K562 (cell line): ENCODE data around the gene IGFL1. TPM values are rescaled to one million over a fixed set of nuclear protein-coding genes. Genes with fewer than 3 reads are reported as not detected.

Source experiments
- ATAC-seq: fragments of 200-7000 bp; cut with Tn5 transposase; 3 replicates; pipeline ENCODE4 v1.9.1; 2020; ENCODE audit warnings: moderate library complexity
- BruUV-seq: library from RNA; stranded (reverse); fragments of 400-500 nt; replicated peaks from 2 replicates; lab custom pipeline; 2021; lab: Mats Ljungman, UMichigan
- CTCF ChIA-PET: fragments of 300-600 bp; formaldehyde crosslinking; extraction: SDS; loops from one replicate; lab custom pipeline; 2021; ENCODE audit warnings: low intra/inter-chr PET ratio; lab: Yijun Ruan, JAX
- POLR2A ChIA-PET: fragments of 300-600, 350-650 bp; sonication (Branson Sonifier 250); formaldehyde crosslinking; extraction: SDS; loops from one replicate; lab custom pipeline; 2021; ENCODE audit warnings: antibody characterized with exemption, inconsistent platforms; lab: Yijun Ruan, JAX
- DNase-seq, 4 experiments: peaks; one replicate each; pipeline versions ENCODE4 v3.0.0 to v3.0.0-alpha.2; 2011 to 2018; ENCODE audit warnings: low spot score in 3 of 4, mixed read lengths in 3 of 4; ENCODE audit errors: extremely low read depth in 1 of 4
- FAIRE-seq: peaks from 2 replicates; lab custom pipeline; 2011; peaks lifted over from hg19 to GRCh38; lab: Jason Lieb, UNC
- H2AFZ ChIP-seq: 2 replicates; pipeline ENCODE4 v1.6.0; 2011; ENCODE audit warnings: low read depth, low read length, control low read depth, inconsistent platforms
- H3K27ac ChIP-seq: fragments of 200-600 bp; 3 replicates; pipeline ENCODE4 v1.8.0; 2011; ENCODE audit warnings: low read depth, mild to moderate bottlenecking, control low read depth, inconsistent platforms, low read length, moderate library complexity, mixed read lengths; ENCODE audit errors: extremely low read depth
- H3K27me3 ChIP-seq, 2 experiments: fragments of 300-600 bp in 1 of 2; 2 replicates in 1 of 2; 3 replicates in 1 of 2; pipeline versions ENCODE4 v1.6.0 to v1.8.0; 2011; ENCODE audit warnings: inconsistent platforms in 2 of 2, low read length in 2 of 2, mild to moderate bottlenecking in 1 of 2, mixed read lengths in 1 of 2, moderate library complexity in 1 of 2; ENCODE audit not compliant: control insufficient read depth in 2 of 2, insufficient read depth in 2 of 2
- H3K36me3 ChIP-seq: fragments of 300-600 bp; 3 replicates; pipeline ENCODE4 v1.8.0; 2011; ENCODE audit warnings: mild to moderate bottlenecking, low read length, inconsistent platforms; ENCODE audit not compliant: control insufficient read depth, insufficient read depth
- H3K4me1 ChIP-seq, 2 experiments: fragments of 200-600 bp in 1 of 2; replicated peaks in 1 of 2; 2 replicates in 1 of 2; 3 replicates in 1 of 2; pipeline versions ENCODE4 v1.5.1 to v1.8.0; 2011; ENCODE audit warnings: inconsistent platforms in 2 of 2, low read length in 2 of 2, mild to moderate bottlenecking in 1 of 2, mixed read lengths in 1 of 2, moderate library complexity in 1 of 2; ENCODE audit not compliant: control insufficient read depth in 2 of 2, insufficient read depth in 2 of 2
- H3K4me2 ChIP-seq: 2 replicates; pipeline ENCODE4 v1.6.1; 2011; ENCODE audit warnings: low read length, control low read depth, inconsistent platforms, mixed read lengths; ENCODE audit not compliant: insufficient read depth
- H3K4me3 ChIP-seq: fragments of 200-600 bp; sonication (generic), shearing (Covaris generic); 2 replicates; pipeline ENCODE4 v1.5.1; 2016; ENCODE audit warnings: control low read depth, inconsistent platforms
- H3K79me2 ChIP-seq: fragments of 200-600 bp; 3 replicates; pipeline ENCODE4 v1.8.0; 2011; ENCODE audit warnings: low read length, inconsistent platforms; ENCODE audit not compliant: control insufficient read depth, insufficient read depth
- H3K9ac ChIP-seq, 2 experiments: 2 replicates each; pipeline versions ENCODE4 v1.6.0 to v1.6.1; 2011; ENCODE audit warnings: low read depth in 2 of 2, low read length in 2 of 2, control low read depth in 1 of 2, inconsistent platforms in 1 of 2, mild to moderate bottlenecking in 1 of 2, mixed read lengths in 1 of 2; ENCODE audit not compliant: insufficient read depth in 1 of 2
- H3K9me1 ChIP-seq: one replicate; pipeline ENCODE4 v1.6.0; 2011; ENCODE audit warnings: inconsistent platforms, mild to moderate bottlenecking, low read length, moderate library complexity; ENCODE audit not compliant: control insufficient read depth, insufficient read depth
- H3K9me3 ChIP-seq: replicated peaks from 2 replicates; pipeline ENCODE4 v1.5.1; 2011; ENCODE audit warnings: low read depth, low read length, inconsistent platforms; ENCODE audit not compliant: control insufficient read depth, insufficient read depth
- H4K20me1 ChIP-seq: replicated peaks from 2 replicates; pipeline ENCODE4 v1.6.1; 2011; ENCODE audit warnings: low read length, inconsistent platforms, mixed read lengths; ENCODE audit not compliant: control insufficient read depth, insufficient read depth
- BDP1 ChIP-seq: IDR thresholded peaks from 3 replicates; pipeline ENCODE4 v1.6.1; 2011; ENCODE audit not compliant: insufficient read length, insufficient read depth
- CBX1 ChIP-seq: sonication (generic); IDR thresholded peaks from 2 replicates; pipeline ENCODE4 v1.6.1; 2016; ENCODE audit warnings: antibody characterized with exemption, low read depth, mild to moderate bottlenecking
- CBX2 ChIP-seq: fragments of 200-600 bp; sonication (generic); IDR thresholded peaks from one replicate; pipeline ENCODE4 v1.6.1; 2012; ENCODE audit warnings: mild to moderate bottlenecking, low read length, inconsistent platforms; ENCODE audit not compliant: insufficient read depth, poor library complexity, severe bottlenecking
- CC2D1A ChIP-seq: fragments of 450-650 bp; IDR thresholded peaks from 2 replicates; pipeline ENCODE4 v1.6.1; 2017; ENCODE audit warnings: mild to moderate bottlenecking
- CXXC5 ChIP-seq: fragments of 250-450 bp; sonication (Bioruptor Pico); IDR thresholded peaks from 2 replicates; pipeline ENCODE4 v1.8.0; 2022; ENCODE audit warnings: inconsistent platforms, mild to moderate bottlenecking, moderate library complexity
- LARP7 ChIP-seq: fragments of 450-650 bp; IDR thresholded peaks from 2 replicates; pipeline ENCODE4 v1.6.1; 2016
- RB1 ChIP-seq: fragments of 450-650 bp; IDR thresholded peaks from 2 replicates; pipeline ENCODE4 v1.6.1; 2017; ENCODE audit warnings: low read depth, mild to moderate bottlenecking
- RBFOX2 ChIP-seq: fragments of 200-400 bp; formaldehyde crosslinking; IDR thresholded peaks from 2 replicates; pipeline ENCODE4 v1.6.1; 2017; ENCODE audit warnings: low read depth, mild to moderate bottlenecking, low read length, moderate library complexity
- RFX1 ChIP-seq: fragments of 450-650 bp; IDR thresholded peaks from 2 replicates; pipeline ENCODE4 v1.6.1; 2016; ENCODE audit warnings: mild to moderate bottlenecking, moderate library complexity
- SRSF3 ChIP-seq: fragments of 200-400 bp; formaldehyde crosslinking; IDR thresholded peaks from 2 replicates; pipeline ENCODE4 v1.6.1; 2016; ENCODE audit warnings: mild to moderate bottlenecking, low read length, moderate library complexity; ENCODE audit not compliant: insufficient read depth
- ZNF232 ChIP-seq: sonication (generic); formaldehyde crosslinking; IDR thresholded peaks from 2 replicates; pipeline ENCODE4 v1.8.0; 2022; ENCODE audit warnings: mild to moderate bottlenecking, missing genetic modification reagents
- ZNF282 ChIP-seq: sonication (generic); formaldehyde crosslinking; IDR thresholded peaks from 2 replicates; pipeline ENCODE4 v1.8.1; 2023; ENCODE audit warnings: missing genetic modification reagents
- ZNF311 ChIP-seq: fragments of 250-450 bp; sonication (Bioruptor Pico); IDR thresholded peaks from 2 replicates; pipeline ENCODE4 v1.4.0; 2020; ENCODE audit warnings: mild to moderate bottlenecking, moderate library complexity
- ZNF324 ChIP-seq: fragments of 250-450 bp; sonication (Bioruptor Pico); IDR thresholded peaks from 2 replicates; pipeline ENCODE4 v1.4.0; 2020; ENCODE audit warnings: mild to moderate bottlenecking
- ZNF354B ChIP-seq: fragments of 250-450 bp; sonication (Bioruptor Pico); IDR thresholded peaks from 2 replicates; pipeline ENCODE4 v1.4.0; 2020
- ZNF764 ChIP-seq: fragments of 250-450 bp; sonication (Bioruptor Pico); IDR thresholded peaks from 2 replicates; pipeline ENCODE4 v1.4.0; 2020; ENCODE audit warnings: low read depth, mild to moderate bottlenecking, moderate library complexity
- WGBS: fragments of 100-300 bp; shearing (Covaris generic); methylation state at CpG from one replicate; pipeline ENCODE4 v1.1.6; 2016; ENCODE audit warnings: low coverage, mixed read lengths; ENCODE audit not compliant: insufficient coverage; ENCODE audit errors: missing lambda C conversion rate; 5-methylcytosine and 5-hydroxymethylcytosine counted together
- in situ Hi-C: fragments of 300-500 bp; cut with MboI; formaldehyde crosslinking; loops from 4 replicates; pipeline ENCODE4 v1.15.0; 2018; ENCODE audit warnings: inconsistent platforms, mixed read lengths
- intact Hi-C: fragments of 100-400 bp; cut with micrococcal nuclease; formaldehyde crosslinking; loops from 2 replicates; pipeline ENCODE4 v1.14.2; 2022
- polyA plus RNA-seq, 8 experiments: library from polyadenylated mRNA; depleted of rRNA in 4 of 8; stranded (reverse) in 5 of 8; unstranded in 3 of 8; fragments of >200 nt; fragmentation: Nextera tagmentation in 2 of 8; fragmentation: Illumina TruSeq in 1 of 8; extraction: Ambion mirVana in 2 of 8; extraction: Trizol in 1 of 8; gene quantifications; 2 replicates each; pipeline versions ENCODE4 v1.2.1 to v1.2.3, GENCODE V29; 2011 to 2014; ENCODE audit warnings: inconsistent platforms in 1 of 8, missing spikeins in 1 of 8
- total RNA-seq, 7 experiments: library from RNA; depleted of rRNA in 6 of 7; stranded (reverse); fragments of >200 nt in 6 of 7; fragmentation: Illumina TruSeq in 2 of 7; extraction: Trizol in 2 of 7; gene quantifications; 2 replicates each; pipeline versions ENCODE4 v1.2.1 to v1.2.3, GENCODE V29; 2011 to 2021; ENCODE audit warnings: low replicate concordance in 1 of 7
- TF ChIP-seq, protein P1 (sequence below): IDR thresholded peaks from 3 replicates; pipeline ENCODE4 v1.6.1; 2011; ENCODE audit warnings: borderline replicate concordance, mild to moderate bottlenecking, moderate library complexity; ENCODE audit not compliant: insufficient read length; ENCODE audit errors: extremely low read depth

The IGFL1 gene
- total and polyA plus RNA-seq, 9 of the 15 experiments (the other 6 are each of a cell fraction or from before 2014, with no cell fraction given): not detected

DNA sequence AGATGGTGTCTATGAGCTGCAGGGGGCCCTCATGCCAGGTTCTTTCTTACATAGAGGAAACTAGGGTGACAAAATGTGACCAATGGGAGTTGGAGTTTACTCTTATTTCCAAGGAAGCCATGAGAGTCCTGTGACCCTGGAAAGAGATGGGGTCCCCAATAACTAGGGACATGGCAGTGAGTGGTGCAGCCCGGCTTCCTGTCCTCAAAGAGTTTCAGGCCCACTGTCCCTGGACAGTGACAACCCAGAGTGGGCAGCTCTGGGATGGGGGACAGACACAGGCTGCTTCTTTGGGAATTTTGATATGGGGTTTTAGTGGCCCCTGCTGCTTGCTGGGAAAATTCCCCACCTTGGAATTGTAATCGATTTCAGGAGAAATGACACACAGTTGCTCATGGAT is 8.4 kb upstream of the IGFL1 start:
- Histone ChIP-seq H4K20me1 (no peaks in the 10 kb centered on the region), H3K9me3 (no peaks in the 10 kb centered on the region)
- intact Hi-C loops: no loop called here
- TF ChIP-seq RB1: no peak
- no peak for TF ChIP-seq ZNF232
- TF ChIP-seq RFX1: no peak
- TF ChIP-seq BDP1: no peak
- TF ChIP-seq CBX2: no peak
- TF ChIP-seq ZNF354B (CRISPR knock-in tag): no peak
- no peak for TF ChIP-seq ZNF324 (CRISPR knock-in tag)
- TF ChIP-seq SRSF3: no peak
- no peak for TF ChIP-seq CBX1
- no peak for TF ChIP-seq LARP7
- no peak for TF ChIP-seq RBFOX2
- TF ChIP-seq ZNF764 (CRISPR knock-in tag): no peak
- TF ChIP-seq, protein P1, sequence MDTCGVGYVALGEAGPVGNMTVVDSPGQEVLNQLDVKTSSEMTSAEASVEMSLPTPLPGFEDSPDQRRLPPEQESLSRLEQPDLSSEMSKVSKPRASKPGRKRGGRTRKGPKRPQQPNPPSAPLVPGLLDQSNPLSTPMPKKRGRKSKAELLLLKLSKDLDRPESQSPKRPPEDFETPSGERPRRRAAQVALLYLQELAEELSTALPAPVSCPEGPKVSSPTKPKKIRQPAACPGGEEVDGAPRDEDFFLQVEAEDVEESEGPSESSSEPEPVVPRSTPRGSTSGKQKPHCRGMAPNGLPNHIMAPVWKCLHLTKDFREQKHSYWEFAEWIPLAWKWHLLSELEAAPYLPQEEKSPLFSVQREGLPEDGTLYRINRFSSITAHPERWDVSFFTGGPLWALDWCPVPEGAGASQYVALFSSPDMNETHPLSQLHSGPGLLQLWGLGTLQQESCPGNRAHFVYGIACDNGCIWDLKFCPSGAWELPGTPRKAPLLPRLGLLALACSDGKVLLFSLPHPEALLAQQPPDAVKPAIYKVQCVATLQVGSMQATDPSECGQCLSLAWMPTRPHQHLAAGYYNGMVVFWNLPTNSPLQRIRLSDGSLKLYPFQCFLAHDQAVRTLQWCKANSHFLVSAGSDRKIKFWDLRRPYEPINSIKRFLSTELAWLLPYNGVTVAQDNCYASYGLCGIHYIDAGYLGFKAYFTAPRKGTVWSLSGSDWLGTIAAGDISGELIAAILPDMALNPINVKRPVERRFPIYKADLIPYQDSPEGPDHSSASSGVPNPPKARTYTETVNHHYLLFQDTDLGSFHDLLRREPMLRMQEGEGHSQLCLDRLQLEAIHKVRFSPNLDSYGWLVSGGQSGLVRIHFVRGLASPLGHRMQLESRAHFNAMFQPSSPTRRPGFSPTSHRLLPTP: no peak
- no peak for TF ChIP-seq CXXC5
- no peak for TF ChIP-seq CC2D1A
- no peak for TF ChIP-seq ZNF311 (CRISPR knock-in tag)
- TF ChIP-seq ZNF282 (CRISPR knock-in tag): no peak
- TF ChIP-seq, all 486 proteins: peak for 0
- Histone ChIP-seq H3K36me3 (no peaks in the 10 kb centered on the region), H2AFZ (no peak overlapping the region), H3K27ac (no peak overlapping the region), H3K9me1 (no peaks in the 10 kb centered on the region), H3K27me3 (peaks cover 0 to 24% of the 10 kb centered on the region in 2 experiments; a peak in 2 of 5 replicates), H3K4me1 (no peaks in the 10 kb centered on the region), H3K9ac (no peak overlapping the region), H3K79me2 (no peaks in the 10 kb centered on the region), H3K4me3 (no peak overlapping the region), H3K4me2 (no peak overlapping the region)
- BruUV-seq: no TSS peak
- WGBS: 0% methylated on average over 2 of the region's 2 CpGs
- CTCF ChIA-PET: interaction anchor here (0.6 to 0.7 kb wide), 2 partner anchors 139 to 144 kb away, joined by 4 read pairs; no protein-coding TSS in a partner anchor
- POLR2A ChIA-PET: no interaction called here
- ATAC-seq (no peak), DNase-seq (no peak), FAIRE-seq (no peak)
- in situ Hi-C loops: no loop called here
